CMK (cell line): ENCODE results near the gene RPA1.
"Not testable (repeated sequence)": the region's sequence is repeated elsewhere in the genome, so short reads cannot be mapped to it uniquely, and the experiment has no call there.

ENCODE experiments used
- DNase-seq: peaks from one replicate; pipeline ENCODE4 v3.0.0-alpha.2; 2010; ENCODE audit warnings: low read depth

The RPA1 gene

DNA sequence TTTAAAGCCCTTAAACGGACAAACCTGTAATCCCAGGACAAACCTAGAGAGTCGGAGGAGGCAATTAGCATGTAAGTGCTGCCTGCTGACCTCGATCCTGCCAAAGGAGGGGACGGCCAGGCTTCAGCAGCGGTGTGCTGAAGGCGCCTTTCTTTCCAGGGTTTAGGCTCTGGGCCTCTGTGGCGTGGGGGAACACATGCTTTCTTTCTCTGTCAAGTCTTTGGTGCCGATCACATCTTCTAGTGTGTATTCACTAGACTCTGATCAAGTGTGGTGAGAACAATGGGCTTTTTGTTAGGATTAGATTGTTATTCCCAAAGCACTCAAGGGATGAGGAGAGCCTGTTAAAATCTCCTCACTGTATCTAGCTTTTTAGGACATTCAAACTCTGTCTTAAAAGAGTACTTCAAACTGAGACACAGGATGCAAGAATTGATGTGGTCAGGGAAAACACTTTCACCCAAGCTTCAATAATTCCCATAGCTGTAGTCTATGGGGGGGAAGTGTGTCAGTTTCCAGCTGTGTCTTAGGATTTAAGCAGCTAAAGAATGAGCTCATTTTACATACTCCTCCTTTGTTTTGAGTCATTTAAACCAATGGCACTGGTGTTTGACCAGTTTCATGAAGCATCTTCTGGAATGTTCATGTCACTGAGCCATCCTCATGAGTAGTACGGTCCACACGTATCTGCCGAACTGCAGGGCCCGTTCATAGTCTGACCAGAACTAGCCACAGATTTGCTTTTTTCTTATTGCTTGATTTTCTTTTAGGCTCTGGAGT, 51.2 kb downstream of the RPA1 start:
- DNase-seq: no peak

DNA sequence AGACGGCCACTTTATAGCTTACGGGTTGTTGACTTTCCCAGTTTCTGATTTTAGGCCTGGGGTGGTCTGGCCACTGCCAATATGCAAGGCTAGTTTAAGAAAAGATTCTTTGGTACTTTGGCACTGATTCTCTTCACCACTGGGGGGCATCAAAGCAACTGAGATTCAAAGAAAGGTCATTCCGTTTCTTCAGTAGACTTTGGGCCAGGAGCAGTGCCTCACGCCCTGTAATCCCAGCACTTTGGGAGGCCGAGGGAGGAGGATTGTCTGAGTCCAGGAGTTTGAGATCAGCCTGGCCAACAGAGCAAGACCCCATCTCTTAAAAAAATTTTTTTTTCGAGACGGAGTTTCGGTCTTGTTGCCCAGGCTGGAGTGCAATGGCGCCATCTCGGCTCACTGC, 53.0 kb downstream of the RPA1 start:
- DNase-seq: no peak

DNA sequence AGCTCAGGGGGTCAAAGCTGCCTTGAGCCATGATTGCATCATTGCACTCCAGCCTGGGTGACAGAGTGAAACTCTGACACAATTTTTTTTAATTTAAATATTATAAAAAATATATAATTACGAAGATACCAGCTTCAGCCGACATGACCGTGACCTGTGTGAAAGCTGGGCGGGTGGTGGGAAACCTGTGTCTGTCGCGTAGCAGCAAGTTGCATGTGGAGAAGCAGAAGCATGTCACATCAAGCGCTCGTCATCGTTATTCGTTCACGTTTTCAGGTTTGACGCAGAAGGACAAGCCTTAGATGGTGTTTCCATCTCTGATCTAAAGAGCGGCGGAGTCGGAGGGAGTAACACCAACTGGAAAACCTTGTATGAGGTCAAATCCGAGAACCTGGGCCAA, 53.7 kb downstream of the RPA1 start:
- DNase-seq: no peak

DNA sequence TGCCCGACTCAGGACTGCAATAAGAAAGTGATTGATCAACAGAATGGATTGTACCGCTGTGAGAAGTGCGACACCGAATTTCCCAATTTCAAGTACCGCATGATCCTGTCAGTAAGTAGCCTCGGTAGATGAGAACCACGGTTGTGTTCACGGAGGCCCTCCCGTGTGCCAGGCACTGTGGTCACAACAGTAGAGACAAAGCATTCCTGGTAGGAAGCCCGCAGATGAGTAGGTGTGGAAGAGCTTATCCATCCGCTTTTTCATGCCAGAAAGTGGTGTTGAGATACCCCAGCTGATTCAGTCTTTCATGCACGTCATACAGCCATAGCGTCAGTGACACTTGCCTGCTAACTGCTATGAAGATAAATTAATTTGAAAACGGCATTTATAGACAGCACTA, 58.9 kb downstream of the RPA1 start:
- no peak for DNase-seq

DNA sequence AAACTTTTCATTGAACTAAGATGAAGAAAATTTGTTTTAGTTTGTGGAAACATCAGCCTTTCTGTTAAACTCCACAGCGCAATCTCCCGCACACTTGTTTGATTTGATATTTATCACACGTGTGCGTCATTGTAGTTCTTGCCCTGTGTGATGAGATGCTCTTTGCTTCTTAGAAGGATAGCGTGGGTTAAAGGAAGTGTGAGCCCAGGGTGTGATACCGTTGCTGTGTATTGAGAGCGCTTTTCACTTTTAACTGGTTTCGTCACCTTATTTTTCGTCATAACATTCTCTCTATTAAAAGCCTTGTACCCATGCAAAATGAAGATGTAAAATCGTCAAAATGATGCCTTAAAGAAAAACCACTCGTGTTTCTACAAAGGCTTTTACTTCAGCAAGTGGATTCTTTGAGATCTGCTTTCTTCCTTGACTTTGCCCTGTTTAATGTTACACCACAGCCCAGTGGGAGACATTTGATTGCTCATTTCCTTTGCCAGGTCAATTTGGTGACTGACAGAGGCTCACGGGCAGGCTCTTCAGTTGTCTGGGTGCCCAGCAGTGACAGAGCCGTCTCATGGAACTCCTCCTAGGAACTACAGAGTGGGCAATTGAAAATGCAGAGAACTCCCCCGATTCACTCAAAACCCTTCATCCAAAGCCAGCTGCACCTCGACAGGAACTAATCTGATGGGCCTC, 61.1 kb downstream of the RPA1 start:
- DNase-seq: no peak

DNA sequence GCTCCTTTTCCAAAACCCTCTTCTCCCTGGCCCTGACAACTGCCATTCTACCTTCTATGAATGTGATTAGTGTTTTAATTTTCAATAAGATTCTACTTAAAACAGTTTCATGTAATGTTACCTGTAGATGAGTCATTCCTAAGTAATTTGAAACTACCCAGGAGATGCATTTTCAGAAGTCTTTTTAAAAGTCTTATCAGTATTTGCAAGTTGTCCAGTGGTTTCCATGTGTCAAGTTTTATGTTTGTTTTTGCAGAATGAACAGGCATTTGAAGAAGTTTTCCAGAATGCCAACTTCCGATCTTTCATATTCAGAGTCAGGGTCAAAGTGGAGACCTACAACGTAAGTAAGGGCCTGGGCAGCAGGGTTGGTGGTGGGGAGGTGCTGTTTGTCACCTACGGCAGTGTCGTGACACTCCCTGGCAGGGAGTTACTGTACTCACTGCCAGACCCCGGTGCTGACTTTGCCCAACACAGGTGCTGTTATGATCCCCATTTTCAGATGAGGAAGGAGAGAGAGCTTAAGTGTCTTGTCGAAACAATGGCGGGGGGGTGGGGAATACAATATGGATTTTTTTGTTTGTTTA, 65.0 kb downstream of the RPA1 start:
- no peak for DNase-seq

DNA sequence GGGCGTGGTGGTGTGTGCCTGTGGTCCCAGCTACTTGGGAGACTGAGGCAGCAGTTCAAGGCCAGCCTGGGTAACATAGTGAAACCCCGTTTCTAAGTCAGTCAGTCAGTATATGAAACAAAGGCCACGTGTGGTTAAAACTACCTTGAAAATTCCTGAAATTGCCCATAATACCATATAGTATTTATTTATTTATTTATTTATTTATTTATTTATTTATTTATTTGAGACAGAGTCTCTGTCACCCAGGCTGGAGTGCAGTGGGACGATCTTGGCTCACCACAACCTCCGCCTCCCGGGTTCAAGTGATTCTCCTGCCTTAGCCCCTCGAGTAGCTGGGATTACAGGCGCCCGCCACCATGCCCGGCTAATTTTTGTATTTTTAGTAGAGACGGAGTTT, 65.7 kb downstream of the RPA1 start:
- DNase-seq: not testable (repeated sequence)

DNA sequence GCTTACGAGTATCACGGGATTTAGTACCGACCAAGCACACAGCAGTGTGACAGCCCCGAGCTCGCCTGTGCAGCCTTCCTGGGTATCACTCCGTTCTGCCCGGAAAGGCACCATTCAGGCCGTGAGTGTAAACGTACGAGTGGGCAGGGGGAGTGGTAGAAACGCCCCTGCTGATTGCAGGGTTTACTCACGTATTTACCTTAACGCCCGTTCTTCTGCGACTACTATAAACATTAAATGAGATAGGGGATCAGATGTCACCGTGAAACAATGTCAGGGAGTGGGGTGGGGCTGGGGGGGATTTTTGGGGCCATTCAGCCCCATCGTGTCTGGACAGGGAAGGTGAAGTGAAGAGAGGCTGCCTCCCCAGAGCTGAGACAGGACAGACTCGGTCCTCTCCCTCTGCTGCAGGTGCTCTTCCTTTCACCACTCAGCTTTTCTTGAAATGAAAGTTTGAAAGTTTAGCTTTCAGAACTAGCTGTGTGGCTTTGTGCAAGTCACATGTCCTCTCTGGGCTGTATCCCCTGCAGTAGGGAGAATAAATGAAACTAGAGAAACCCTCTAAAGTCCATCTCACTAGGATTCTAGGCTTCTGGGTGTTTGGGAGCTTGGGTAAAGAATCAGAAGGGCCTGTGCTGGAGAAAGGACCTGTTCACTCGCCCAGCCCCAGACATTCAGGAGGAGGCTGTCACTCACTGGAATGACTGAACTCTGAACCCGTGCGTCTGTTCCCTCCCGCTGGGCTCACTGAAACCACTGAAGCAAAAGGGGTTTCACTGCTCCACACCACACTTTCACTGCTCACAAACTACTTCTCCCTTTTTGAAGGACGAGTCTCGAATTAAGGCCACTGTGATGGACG, 66.7 kb downstream of the RPA1 start:
- DNase-seq: no peak

DNA sequence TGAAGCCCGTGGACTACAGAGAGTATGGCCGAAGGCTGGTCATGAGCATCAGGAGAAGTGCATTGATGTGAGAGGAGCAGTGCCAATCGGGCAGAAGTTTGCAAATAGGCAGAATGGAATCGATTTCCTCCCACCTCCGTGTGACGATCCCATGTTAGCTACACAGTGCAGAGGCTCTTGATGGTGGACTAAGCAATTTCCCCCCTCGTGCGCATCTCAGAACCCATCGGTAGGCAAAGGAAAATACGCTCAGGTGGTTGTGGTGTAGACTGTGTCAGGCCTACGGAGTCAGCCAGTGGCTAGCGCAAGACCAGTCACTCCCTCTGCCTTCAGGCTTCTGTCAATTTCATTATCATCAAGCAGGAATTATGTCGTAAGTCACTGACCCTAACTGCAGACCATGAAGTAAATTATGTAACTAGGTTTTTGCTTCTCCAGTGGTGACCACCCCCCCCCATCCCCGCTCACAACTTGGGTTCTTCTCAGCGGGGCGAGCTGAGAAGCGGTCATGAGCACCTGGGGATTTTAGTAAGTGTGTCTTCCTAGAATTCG, 67.4 kb downstream of the RPA1 start:
- DNase-seq: no peak

DNA sequence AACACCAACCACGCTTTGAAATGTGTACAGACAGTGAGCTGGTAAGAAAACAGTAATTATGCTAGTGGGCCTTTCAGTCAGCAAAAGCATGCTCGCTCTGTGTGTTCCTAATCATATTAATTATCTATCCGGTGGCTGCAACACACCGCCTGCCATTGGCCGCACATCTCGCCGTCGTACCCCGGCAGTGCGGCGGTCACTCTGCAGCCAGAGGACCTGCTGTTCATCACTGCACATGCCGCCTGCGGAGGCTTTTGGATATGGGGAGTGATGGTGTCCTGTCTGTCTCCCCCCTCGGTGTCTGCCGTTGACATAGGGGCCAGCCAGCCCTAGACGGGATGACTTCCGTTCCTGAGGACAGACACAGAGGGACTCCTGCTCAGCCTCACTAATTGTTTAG, 68.5 kb downstream of the RPA1 start:
- no peak for DNase-seq

DNA sequence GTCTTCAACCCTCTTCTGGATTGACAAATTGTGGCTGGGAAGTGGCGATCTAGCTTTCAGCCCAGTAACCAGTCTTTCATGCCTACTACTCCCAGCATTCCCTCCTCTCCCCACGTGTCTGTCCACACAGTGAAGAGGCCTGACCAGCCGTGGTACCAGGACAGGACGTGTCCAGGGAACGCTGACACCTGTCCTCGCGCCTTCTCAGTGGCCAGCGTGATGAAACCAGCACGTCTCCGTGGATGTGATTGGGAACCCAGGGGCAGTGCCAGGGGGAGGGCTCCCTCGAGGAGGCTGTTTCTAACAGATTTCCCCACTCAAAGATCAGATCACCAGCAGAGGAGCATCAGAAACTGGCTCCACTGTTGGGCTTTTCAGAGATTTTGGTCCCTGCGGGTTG, 69.1 kb downstream of the RPA1 start:
- DNase-seq: no peak

DNA sequence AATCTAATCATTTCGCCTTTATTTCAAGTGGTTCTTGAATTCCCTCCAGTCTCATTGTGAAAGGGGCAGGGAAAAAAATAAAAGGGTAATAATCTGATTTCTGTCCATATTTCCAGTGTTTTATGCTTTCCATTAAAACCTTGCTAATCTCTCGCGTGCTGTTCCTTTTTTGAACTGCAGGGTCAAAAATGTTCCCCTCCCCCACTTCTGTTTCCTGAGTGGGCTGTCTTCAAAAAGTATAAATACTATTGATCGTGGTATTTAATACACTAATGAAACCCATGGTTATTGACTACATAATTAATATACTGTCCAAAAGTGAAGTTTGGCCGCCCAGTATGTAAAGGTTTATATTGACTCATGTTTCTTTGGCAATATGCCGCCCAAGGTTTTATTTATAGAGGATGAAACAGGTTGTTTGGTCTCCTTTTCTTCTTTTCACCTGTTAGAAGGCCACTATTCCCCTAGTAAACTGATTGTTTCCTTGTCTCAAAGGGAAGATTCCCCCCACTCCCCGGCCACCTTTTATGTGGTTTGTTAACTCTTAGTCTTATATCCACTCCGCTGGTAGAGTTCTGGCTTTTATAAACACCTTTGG, 69.7 kb downstream of the RPA1 start:
- DNase-seq: no peak

DNA sequence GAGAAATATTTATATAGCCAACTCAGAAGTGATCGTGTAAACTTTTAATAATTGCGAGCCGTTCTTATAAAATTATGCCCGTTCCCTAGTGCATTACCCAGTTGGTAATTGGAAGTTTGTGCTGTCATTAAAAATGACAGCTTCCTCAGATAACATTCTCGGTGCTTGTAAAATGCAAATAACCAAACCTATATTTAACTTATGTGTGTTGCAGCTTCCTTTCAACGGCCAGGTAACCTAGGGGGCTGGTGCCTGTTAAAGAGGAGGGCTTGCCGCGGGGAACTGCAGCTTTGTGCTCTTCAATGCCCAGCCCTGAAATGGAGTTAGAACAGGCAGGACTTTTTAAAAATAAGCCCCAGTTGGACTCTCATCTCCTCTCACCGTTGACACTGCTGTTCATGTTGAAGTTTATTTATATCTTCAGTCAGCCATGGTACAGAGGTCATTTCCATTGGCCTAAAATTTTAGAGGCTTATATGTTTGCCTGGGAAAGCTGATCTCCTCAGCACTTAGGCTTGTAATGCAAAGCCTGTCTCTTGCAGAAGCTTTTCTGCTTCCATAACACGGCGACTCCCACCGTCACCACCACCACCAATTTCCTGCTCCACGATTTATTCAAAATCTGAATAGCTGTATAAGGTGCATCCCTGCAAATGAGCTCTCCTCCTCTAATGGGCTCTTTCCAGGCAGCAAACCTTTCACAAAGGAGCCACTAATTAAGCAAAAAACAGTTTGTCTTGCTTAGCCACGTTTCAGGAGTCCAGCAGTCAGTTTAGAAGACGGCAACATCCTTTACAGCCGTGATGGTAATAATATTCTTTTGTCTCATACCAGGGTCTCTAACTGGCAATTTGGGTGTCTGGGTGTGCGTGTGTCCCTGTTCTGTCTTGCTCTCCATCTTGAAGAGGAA, 74.7 kb downstream of the RPA1 start:
- no peak for DNase-seq

DNA sequence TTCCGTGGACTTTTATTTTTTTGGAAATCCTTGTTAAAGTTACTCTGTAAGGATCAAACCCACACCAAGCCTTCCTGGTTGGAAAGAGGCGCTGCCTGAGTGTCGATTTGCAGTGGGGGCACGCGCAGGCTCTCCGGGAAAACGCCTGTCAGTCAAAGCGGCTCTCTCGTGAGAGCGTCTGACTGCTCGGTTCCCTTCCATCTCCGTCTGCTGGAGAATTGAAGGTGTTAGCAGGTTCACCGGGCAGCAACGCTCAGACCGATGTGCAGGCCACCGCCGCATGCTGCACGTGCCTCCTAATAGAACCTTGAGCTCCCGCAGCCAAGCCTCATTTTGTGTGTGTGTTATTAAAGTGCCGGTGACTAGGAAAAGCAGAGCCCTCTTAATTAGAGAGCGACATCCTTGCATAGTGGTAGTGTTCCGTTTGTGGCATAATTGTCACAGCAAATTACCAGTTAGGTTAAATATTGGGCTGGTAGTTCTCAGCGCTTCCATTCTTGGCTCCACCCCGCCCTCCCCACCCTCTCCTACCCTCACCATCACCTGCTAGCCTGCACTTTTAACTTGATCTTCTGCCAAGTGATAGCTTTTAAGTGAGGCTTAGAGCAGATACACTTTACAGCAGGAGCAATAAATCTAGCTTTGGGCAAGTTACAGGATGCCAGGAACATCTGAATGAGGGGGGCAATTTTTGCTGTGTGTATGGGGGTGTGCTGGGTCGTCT, 75.5 kb downstream of the RPA1 start:
- DNase-seq: no peak

DNA sequence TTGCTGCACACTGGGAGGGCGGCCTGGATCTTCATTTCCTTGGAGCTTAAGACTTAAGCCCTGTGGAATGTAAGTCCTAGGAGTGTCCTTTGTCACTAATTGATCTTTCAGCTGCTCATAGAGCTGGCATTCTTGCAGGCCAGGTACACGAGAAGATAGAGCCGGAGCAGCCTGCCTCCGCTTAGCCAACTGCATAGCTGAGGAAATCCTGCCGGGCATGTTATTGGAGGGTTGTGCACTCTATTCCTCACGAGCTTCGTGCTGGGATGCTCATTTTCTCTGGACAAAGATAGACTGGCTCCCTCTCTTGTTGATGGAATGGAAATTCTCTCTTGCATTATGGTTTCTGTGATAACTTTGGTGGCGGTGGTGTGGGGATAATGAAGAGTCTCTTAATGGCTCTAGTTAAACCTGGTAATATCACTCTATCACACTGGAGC, 76.9 kb downstream of the RPA1 start:
- no peak for DNase-seq

DNA sequence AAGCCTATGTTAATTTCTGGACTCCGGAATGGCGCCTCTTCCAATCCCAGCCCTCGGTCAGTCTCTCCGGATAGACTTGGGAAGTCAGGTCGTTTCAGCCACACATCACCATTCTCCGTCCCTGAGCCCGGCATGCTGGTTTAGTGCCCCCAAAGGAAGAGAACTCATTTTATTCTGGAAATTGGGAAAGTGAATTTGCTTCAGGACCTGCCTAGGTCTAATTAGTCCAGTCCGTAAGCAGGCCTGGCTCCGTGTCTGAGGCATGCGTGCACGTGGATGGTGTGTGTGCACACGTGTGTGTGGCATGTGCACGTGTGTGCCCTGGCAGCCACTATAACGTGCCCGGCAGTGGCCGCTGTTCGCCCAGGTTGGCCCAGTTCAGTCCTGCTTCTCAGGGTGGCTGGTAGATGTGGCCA, 77.4 kb downstream of the RPA1 start:
- DNase-seq: no peak

DNA sequence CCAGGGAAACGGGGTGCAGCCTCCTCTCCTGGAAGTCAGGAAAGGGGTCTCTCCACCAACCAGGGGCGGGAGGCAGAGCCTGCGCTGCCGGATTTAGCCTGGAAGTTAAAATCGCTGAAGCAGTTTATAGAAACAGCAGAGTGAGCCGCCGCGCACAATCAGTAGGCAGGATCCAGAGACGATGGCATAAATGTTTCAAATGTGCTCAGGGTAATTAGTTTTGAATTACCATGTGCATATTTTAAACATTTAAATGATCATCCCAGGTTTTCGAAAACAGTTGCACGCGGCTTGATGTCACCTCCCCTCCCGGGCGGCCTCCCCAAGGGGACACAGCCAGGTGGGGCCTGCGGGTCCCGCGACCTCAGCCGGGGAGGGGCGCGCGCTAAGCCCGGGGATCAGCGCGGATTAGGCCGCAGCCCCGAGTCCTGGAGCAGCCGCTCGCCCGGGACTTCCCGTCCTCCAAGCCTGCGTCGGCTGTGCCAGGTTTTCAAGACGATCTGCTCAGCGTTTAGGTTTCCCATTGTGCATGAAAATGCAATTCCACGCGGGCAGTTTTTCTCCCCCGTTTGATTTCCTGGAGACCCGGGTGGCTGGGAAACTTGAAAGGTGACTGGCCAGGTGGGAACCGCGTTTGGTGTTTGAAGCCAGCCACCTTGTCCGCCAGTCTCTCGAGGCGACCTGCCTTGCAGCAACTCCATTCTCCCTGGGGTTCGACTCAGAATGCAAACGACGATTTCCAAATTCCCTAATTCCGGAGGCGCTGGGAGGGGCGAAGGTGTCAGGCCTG, 78.3 kb downstream of the RPA1 start:
- no peak for DNase-seq

DNA sequence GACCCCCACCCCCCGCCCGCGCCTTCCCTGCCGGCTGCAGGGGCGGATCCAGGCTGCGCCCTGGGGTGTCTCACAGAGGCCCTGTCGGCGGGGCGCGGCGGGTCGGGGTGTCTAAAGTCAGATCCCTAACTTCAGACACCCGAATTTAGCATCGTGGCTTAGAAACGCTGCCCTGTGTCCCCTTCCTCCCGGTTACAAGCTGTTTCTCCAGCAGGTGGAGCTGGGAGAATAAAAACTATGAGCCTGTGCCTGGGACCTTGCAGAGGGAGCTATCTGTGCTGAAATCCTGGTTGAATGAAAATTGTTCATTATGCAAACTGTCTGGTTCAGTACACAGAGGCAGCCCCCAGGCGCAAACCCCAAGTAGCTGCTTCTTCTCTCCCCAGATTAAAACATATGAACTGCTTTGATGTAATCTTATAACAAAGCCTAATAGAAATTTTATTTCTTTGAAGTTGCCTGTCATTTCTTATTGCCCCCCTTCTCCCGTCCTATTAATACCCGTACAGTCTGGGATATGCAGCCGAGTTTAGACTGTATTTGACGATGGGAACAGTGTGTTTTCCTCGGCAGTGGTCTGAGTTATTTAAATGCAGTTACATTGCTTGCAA, 79.0 kb downstream of the RPA1 start:
- no peak for DNase-seq

DNA sequence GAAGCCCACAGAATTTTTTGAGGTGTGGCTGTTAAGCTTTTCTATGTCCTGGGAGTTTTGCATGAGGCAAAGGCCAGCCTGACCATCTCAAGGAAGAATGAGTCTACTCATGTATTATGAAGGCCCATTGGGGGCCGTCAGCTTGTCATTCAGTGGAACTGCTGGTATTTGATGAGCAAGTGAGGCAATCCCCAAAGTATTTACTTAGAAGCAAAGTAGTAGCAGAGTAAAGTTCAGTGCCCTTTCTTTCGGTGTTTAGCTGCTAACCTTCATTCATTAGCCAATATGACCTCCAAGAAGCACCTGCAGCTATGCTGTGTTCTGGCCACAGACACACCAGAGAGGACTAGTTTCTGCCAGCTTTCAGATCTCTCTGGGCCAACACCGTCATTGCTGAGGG, 80.2 kb downstream of the RPA1 start:
- no peak for DNase-seq
